NB4 (cell line): ENCODE data around the gene MYH9.

Experiments used
- DNase-seq: peaks from one replicate; pipeline ENCODE4 v3.0.0; 2010; ENCODE audit warnings: low read depth
- H3K4me3 ChIP-seq: one replicate; pipeline ENCODE4 v1.5.1; 2011; ENCODE audit warnings: mild to moderate bottlenecking, low read depth, low read length, moderate library complexity
- CTCF ChIP-seq: IDR thresholded peaks from one replicate; pipeline ENCODE4 v1.5.1; 2012; ENCODE audit warnings: low read depth, low read length
- MYC ChIP-seq: IDR thresholded peaks from 2 replicates; pipeline ENCODE4 v1.6.1; 2011; ENCODE audit warnings: low read depth, low read length
- POLR2A ChIP-seq: IDR thresholded peaks from 2 replicates; pipeline ENCODE4 v1.6.1; 2011; ENCODE audit warnings: mild to moderate bottlenecking; ENCODE audit not compliant: insufficient read length; ENCODE audit errors: extremely low read depth
- TF ChIP-seq, protein P1 (sequence below): IDR thresholded peaks from 2 replicates; pipeline ENCODE4 v1.6.1; 2011; ENCODE audit warnings: low read depth, low read length

The MYH9 gene

DNA sequence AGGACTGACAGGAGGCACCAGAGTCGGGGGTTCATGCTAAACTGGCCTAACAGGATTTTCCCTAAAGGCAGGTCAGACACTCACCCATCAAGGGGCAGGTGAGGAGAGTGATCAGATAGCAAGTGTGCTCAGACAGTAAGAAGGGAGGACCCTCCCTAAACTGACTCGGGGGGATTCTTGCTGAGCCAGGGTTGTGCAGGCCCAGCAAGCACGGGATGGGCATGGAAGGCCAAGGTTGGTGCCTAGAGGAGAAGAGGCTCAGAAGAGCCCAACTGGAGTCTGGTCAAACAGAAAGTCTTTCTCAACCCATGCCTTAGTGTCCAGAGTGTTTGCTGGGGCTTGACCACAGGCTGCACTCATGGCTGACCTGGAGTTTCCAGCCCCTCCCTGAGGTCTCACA, 141.0 kb downstream of the MYH9 start:
- H3K4me3 ChIP-seq: no peak overlapping the region
- DNase-seq: no peak
- no peak for TF ChIP-seq MYC
- TF ChIP-seq, protein P1, sequence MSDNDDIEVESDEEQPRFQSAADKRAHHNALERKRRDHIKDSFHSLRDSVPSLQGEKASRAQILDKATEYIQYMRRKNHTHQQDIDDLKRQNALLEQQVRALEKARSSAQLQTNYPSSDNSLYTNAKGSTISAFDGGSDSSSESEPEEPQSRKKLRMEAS: no peak
- no peak for TF ChIP-seq CTCF
- TF ChIP-seq POLR2A: no peak

GRCh38 chr22:36245805-36246356, 141.9 kb downstream of the MYH9 start:
- DNase-seq: no peak
- H3K4me3 ChIP-seq: no peak overlapping the region
- TF ChIP-seq CTCF (no peak), POLR2A (no peak), MYC (no peak)
- TF ChIP-seq, protein P1: no peak

DNA sequence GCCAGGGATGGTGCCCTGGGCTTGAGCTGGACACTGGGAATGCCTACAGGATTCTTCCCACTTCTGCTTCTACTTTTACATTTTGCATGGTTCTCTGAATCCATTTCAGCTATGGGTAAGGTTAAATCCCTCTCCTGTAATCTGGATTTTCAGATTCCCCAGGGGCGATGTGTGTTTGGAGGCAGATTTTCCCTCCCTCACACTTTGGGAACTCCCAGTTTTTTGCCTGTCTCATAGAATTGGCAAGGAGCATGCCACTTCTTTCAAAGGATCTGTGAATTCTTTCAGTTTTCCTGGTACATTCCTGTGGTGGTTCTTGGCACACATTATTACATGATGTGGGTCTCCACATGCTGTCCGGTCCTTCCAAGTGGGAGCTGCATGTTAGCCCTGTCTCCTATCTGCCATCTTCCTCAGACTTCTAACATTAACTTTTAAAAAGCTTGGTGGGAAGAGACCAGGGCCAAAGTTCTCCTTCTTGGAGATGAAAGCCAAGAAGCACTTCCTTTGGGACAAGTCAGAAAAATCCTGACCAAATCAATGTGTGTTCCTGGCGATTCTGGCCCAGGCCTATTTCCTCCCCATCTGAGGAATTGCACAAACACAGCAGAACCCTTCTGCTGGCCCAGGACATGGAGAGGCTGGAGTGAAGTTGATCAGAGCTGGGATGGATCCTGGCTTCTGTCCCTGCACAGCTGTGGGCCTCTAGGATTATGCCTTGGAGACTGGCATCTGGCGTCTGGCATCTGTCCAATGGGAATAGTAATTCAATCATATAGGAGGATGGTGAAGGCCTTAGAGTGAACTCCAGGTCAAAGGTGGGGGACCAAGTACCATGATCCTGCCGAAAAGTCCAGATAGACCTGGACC, 143.0 kb downstream of the MYH9 start:
- TF ChIP-seq MYC (no peak), CTCF (no peak), POLR2A (no peak)
- TF ChIP-seq, protein P1: no peak
- DNase-seq: no peak
- H3K4me3 ChIP-seq: no peak overlapping the region

DNA sequence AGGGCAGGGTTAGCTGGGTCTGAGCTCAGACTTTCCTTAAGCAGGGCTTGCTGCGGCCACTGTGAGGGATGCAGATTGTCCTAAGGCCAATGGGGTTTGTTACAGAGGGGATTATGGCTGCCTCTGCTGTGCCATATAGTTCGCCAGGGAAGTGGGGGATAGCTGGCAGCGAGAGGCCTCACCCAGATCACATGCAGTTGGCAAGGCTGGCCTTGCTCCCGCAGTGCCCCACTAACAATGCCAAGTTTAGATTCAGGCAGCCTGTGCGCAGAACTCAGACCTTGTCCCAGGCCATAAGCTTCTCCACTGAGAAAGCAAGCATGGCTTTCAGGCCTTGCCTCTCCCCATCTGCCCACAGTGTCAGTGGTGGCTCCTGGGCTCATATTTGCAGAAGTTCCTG, 143.8 kb downstream of the MYH9 start:
- H3K4me3 ChIP-seq: no peak overlapping the region
- DNase-seq: no peak
- TF ChIP-seq POLR2A (no peak), CTCF (no peak), MYC (no peak)
- TF ChIP-seq, protein P1: no peak

- DNase-seq: peak; percentile 88
- TF ChIP-seq MYC (peak; percentile 59; the same call in 1 of the 2 replicates), CTCF (peak; percentile 58), POLR2A (peak; percentile 16)
- TF ChIP-seq, protein P1: peak; percentile 82
- H3K4me3 ChIP-seq: peak within 1 kb of the TSS; percentile 90
Measured at GRCh38 chr22:36239401-36240171, 148.2 kb downstream of the MYH9 start, which contains the start of gene APOL2. Gene APOL2 (minus strand): TSS chr22:36239527. CDS start chr22:36233162, 6,365 bp downstream.
